ENCODE data around the gene CD7.

Gene CD7

DNA sequence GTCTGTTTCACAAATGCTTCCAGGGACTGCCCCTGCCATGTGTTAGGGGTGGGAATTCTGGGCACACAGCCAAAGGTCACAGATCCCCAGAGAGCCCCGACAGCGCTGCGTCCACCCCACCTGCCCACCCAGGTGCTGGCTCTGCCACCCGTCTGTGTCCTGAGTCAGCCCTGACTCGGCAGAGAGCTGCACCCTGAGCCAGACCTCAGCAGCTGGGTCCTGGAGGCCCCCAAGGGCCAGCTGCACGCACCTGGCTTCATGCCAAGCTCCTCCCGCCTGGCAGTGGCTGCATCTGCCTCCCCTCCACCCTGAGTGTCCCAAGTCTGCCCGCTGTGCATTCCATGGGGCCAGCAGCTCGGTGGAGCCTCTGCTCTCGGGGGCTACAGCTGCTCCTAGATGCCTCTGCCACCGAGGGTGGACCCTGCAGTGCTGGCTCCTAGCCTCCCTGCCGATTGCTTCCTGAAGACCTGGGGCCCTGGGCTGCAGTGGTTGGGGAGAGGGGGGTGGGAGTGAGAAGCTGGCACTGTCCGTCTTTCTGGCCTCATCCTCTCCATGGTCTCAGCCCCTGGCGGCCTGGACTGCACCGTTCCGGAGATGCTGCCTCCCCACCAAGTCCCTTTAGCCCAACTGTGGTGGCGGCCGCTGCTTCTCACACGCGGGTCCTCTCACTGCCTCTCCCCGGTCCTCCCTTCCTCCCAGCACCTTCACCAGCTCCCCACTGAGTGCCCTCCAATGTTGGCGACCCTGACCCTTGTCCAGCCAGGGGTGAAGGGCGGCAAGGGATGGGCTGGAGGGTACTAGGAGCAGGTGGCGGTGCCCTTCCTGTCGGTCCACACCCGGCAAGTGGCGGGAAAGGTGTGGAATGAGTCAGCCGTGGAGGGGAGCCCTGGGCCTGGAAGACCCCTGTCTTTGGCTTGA is 13.2 kb upstream of the CD7 start (continued):
- TF ChIP-seq, protein P1, sequence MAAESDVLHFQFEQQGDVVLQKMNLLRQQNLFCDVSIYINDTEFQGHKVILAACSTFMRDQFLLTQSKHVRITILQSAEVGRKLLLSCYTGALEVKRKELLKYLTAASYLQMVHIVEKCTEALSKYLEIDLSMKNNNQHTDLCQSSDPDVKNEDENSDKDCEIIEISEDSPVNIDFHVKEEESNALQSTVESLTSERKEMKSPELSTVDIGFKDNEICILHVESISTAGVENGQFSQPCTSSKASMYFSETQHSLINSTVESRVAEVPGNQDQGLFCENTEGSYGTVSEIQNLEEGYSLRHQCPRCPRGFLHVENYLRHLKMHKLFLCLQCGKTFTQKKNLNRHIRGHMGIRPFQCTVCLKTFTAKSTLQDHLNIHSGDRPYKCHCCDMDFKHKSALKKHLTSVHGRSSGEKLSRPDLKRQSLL (tag by site-specific recombination; IDR thresholded peaks at IDR 0.05) = peak; percentile 85
- TF ChIP-seq TSHZ1 (tag by site-specific recombination; IDR thresholded peaks at IDR 0.05; ENCODE audit: borderline replicate concordance) = no peak
- TF ChIP-seq GLIS2 (tag by site-specific recombination; IDR thresholded peaks at IDR 0.05) = peak; percentile 75

DNA sequence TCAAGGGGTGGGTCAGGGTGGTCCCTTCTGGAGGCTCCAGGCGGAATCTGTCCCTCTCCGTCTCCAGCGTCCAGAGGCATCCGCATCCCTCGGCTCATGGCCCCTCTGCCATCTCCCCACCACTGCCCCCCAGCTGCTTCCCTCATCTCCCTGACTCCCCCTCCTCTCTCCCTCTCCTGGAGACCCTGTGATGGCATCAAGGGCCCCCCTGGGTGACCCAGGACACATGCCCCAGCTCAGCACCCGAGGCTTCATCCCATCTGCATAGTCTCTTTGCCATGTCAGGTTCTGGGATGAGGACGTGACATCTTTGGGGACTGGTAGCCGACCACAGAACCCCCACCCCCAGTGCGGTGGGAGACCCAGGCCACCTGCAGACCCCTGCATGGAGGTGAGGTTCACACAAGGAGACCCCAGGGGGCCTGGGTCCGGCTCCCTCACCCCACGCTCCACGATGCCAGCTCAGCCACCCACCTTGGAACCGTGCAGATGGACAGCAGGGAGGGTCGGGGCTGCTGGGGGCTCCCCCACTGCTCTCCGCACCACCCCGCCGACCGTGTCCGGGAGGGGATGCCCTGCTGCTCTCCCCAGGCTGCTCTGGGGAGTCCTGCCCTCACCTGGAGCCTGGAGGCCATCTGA is 12.4 kb upstream of the CD7 start:
- H3K36me3 ChIP-seq (ENCODE audit: control insufficient read depth in 2 of 2, insufficient read depth in 1 of 2, low read length in 2 of 2) = no peaks in the 10 kb centered on the region
- TF ChIP-seq SP2 (tag by site-specific recombination; IDR thresholded peaks at IDR 0.05) (no peak), IKZF3 (tag by site-specific recombination; IDR thresholded peaks at IDR 0.05) (0 out of 2 replicates have a peak, but pooled peaks have one; percentile 22)
- H3K4me3 ChIP-seq (ENCODE audit: low read depth, low read length) = no peak overlapping the region
- ChIA-PET CTCF (interaction anchor here (0.6 to 2.2 kb wide), 5 partner anchors 8 to 165 kb away, joined by 3 to 13 read pairs (median 4); no protein-coding TSS in a partner anchor), POLR2A (interaction anchor here (0.8 to 1.4 kb wide), 3 partner anchors 9 to 46 kb away, joined by 3 to 12 read pairs (median 3); no protein-coding TSS in a partner anchor)
- peaks cover 21% of the 10 kb centered on the region for H3K4me1 ChIP-seq (ENCODE audit: control insufficient read depth, insufficient read depth, low read length)
- peak overlapping the region; percentile 19; the same call in 1 of the 2 replicates for H3K27ac ChIP-seq (ENCODE audit: extremely low read depth, low read depth, low read length)
- H3K9me3 ChIP-seq (ENCODE audit: control insufficient read depth, insufficient read depth, low read depth, low read length) = no peaks in the 10 kb centered on the region

DNA sequence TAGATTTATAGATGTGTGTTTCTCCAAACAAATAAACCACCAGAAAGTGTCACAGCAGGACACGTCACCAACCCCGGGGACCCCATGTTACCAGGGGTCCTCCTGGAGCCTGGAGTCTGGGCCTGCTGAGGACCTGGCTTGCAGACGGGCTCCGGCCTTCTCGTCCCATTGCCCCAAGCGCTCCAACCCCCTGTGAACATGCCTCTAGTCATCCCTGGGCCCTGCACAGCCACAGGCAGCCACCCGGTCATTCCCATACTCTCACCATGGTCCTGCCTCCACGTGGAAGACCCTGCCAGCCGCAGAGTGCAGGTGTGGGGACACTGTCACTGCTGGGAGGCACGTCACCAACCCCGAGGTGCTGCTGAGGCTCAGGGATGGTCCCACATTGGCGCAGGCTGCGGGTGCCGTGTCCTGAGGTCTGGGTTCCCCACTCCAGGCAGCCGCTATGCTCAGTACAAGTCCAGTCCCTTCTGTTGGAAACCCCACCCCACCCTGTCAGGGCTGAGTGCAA is 11.6 kb upstream of the CD7 start:
- Histone ChIP-seq H3K4me3 (ENCODE audit: low read depth, low read length) (no peak overlapping the region), H3K4me1 (ENCODE audit: control insufficient read depth, insufficient read depth, low read length) (peaks cover 19% of the 10 kb centered on the region), H3K36me3 (ENCODE audit: control insufficient read depth in 2 of 2, insufficient read depth in 1 of 2, low read length in 2 of 2) (no peaks in the 10 kb centered on the region), H3K9me3 (ENCODE audit: control insufficient read depth, insufficient read depth, low read depth, low read length) (no peaks in the 10 kb centered on the region), H3K27ac (ENCODE audit: extremely low read depth, low read depth, low read length) (no peak overlapping the region; the same call in 1 of the 2 replicates)
- ChIA-PET POLR2A (interaction anchor here (0.7 kb wide), 1 partner anchor 37 kb away, joined by 5 read pairs; no protein-coding TSS in a partner anchor), CTCF (interaction anchor here (0.6 kb wide), 1 partner anchor 62 kb away, joined by 3 read pairs; no protein-coding TSS in a partner anchor)
- TF ChIP-seq ZNF391 (tag by site-specific recombination; IDR thresholded peaks at IDR 0.05; ENCODE audit: borderline replicate concordance, low read depth) (no peak), ZIC2 (tag by site-specific recombination; IDR thresholded peaks at IDR 0.05) (peak; percentile 77), ZNF335 (tag by site-specific recombination; conservative IDR thresholded peaks at IDR 0.05) (peak; percentile 50), ZNF473 (tag by site-specific recombination; IDR thresholded peaks at IDR 0.05) (no peak), ZNF692 (tag by site-specific recombination; IDR thresholded peaks at IDR 0.05) (no peak), GLIS1 (tag by site-specific recombination; IDR thresholded peaks at IDR 0.05) (peak; percentile 30; the same call in 1 of the 2 replicates), ZNF423 (tag by site-specific recombination; IDR thresholded peaks at IDR 0.05) (0 out of 2 replicates have a peak, but pooled peaks have one; percentile 20), ZNF529 (tag by site-specific recombination; IDR thresholded peaks at IDR 0.05; ENCODE audit: insufficient replicate concordance) (no peak)
- TF ChIP-seq, protein P2, sequence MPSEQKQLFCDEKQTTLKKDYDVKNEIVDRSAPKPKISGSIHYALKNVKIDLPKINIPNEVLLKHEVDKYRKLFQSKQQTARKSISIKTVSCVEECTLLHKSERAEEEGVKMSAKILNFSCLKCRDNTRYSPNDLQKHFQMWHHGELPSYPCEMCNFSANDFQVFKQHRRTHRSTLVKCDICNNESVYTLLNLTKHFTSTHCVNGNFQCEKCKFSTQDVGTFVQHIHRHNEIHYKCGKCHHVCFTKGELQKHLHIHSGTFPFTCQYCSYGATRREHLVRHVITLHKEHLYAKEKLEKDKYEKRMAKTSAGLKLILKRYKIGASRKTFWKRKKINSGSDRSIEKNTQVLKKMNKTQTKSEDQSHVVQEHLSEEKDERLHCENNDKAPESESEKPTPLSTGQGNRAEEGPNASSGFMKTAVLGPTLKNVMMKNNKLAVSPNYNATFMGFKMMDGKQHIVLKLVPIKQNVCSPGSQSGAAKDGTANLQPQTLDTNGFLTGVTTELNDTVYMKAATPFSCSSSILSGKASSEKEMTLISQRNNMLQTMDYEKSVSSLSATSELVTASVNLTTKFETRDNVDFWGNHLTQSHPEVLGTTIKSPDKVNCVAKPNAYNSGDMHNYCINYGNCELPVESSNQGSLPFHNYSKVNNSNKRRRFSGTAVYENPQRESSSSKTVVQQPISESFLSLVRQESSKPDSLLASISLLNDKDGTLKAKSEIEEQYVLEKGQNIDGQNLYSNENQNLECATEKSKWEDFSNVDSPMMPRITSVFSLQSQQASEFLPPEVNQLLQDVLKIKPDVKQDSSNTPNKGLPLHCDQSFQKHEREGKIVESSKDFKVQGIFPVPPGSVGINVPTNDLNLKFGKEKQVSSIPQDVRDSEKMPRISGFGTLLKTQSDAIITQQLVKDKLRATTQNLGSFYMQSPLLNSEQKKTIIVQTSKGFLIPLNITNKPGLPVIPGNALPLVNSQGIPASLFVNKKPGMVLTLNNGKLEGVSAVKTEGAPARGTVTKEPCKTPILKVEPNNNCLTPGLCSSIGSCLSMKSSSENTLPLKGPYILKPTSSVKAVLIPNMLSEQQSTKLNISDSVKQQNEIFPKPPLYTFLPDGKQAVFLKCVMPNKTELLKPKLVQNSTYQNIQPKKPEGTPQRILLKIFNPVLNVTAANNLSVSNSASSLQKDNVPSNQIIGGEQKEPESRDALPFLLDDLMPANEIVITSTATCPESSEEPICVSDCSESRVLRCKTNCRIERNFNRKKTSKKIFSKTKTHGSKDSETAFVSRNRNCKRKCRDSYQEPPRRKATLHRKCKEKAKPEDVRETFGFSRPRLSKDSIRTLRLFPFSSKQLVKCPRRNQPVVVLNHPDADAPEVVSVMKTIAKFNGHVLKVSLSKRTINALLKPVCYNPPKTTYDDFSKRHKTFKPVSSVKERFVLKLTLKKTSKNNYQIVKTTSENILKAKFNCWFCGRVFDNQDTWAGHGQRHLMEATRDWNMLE (tag by site-specific recombination; conservative IDR thresholded peaks at IDR 0.05; ENCODE audit: low read depth) = no peak

Measured in HEK293 (cell line).